Mucosa of descending colon (tissue), 3 donors: ENCODE data around the gene ATP2C2. TPM values are rescaled to one million over a fixed set of nuclear protein-coding genes. Genes with fewer than 3 reads are reported as not detected.
"Not testable (repeated sequence)": the region's sequence is repeated elsewhere in the genome, so short reads cannot be mapped to it uniquely, and the experiment has no call there.

Experiments used
- ATAC-seq: fragments of 200-7000 bp; cut with Tn5 transposase; one replicate; pipeline ENCODE4 v1.9.1; 2020; ENCODE audit warnings: mild to moderate bottlenecking, moderate library complexity
- DNase-seq, 3 donors: peaks; one replicate each; pipeline ENCODE4 v3.0.0-alpha.2; 2020
- H3K36me3 ChIP-seq: fragments of 200-600 bp; one replicate; pipeline ENCODE4 v1.8.0; 2021; ENCODE audit warnings: low read depth, mild to moderate bottlenecking
- H3K4me1 ChIP-seq: fragments of 200-600 bp; one replicate; pipeline ENCODE4 v1.8.0; 2021; ENCODE audit warnings: low read depth, mild to moderate bottlenecking
- H3K4me3 ChIP-seq: fragments of 200-600 bp; one replicate; pipeline ENCODE4 v1.8.0; 2021; ENCODE audit warnings: mild to moderate bottlenecking
- H3K9me3 ChIP-seq: fragments of 200-600 bp; one replicate; pipeline ENCODE4 v1.8.0; 2021; ENCODE audit warnings: mild to moderate bottlenecking
- CTCF ChIP-seq: fragments of 200-600 bp; IDR thresholded peaks from one replicate; pipeline ENCODE4 v1.8.0; 2022; ENCODE audit warnings: antibody characterized with exemption, mild to moderate bottlenecking
- intact Hi-C, 2 donors: fragments of 100-400 bp; cut with DNase I in 1 of 2; cut with micrococcal nuclease in 1 of 2; formaldehyde crosslinking; loops; one replicate each; pipeline versions ENCODE4 v1.11.0 to v1.11.1; 2022; cut with DNase I, micrococcal nuclease
- total RNA-seq, 3 donors: library from RNA; stranded (reverse); fragmentation: NEBNext Ultra II Directional in 2 of 3; extraction: Animal tissue kit (Norgen Biotek cat#: 25700) in 2 of 3; gene quantifications; one replicate each; pipeline versions ENCODE4 v1.2.1 to v1.2.4, GENCODE V29; 2021 to 2023
- donor health status: DM: no; HTN: no; CAD: no; lungs with moderate emphysema.
- donor health status: DM: no; HTN: no; CAD: no.
- donor health status: DM: no; HTN: yes; CAD: no.

ATP2C2 gene
- total RNA-seq, 3 donors from 2014 or later, result 98.8 to 322 (median 159) TPM

GRCh38 chr16:84392031-84392360 is 23.7 kb downstream of the ATP2C2 start:
- DNase-seq (no peak), ATAC-seq (no peak)
- no peak for TF ChIP-seq CTCF
- Histone ChIP-seq H3K4me3 (no peak overlapping the region), H3K9me3 (no peaks in the 10 kb centered on the region), H3K36me3 (no peaks in the 10 kb centered on the region), H3K4me1 (no peaks in the 10 kb centered on the region)
- intact Hi-C loops, result no loop called here

GRCh38 chr16:84396082-84396481 is 27.7 kb downstream of the ATP2C2 start:
- DNase-seq, H3K9me3 ChIP-seq, intact Hi-C loops, ATAC-seq, H3K36me3 ChIP-seq, H3K4me3 ChIP-seq, H3K4me1 ChIP-seq: not testable (repeated sequence)

GRCh38 chr16:84396537-84397008 is 28.2 kb downstream of the ATP2C2 start:
- TF ChIP-seq CTCF, result no peak
- Histone ChIP-seq H3K4me1 (no peaks in the 10 kb centered on the region), H3K9me3 (no peaks in the 10 kb centered on the region), H3K36me3 (no peaks in the 10 kb centered on the region), H3K4me3 (no peak overlapping the region)
- intact Hi-C loops, result no loop called here
- DNase-seq (no peak), ATAC-seq (no peak)

- no peak for TF ChIP-seq CTCF
- Histone ChIP-seq H3K4me3 (no peak overlapping the region), H3K36me3 (no peaks in the 10 kb centered on the region), H3K9me3 (no peaks in the 10 kb centered on the region), H3K4me1 (no peaks in the 10 kb centered on the region)
- DNase-seq, result no peak
- ATAC-seq, result no peak
- intact Hi-C loops, result no loop called here
These were observed 28.8 kb downstream of the ATP2C2 start for GRCh38 chr16:84397090-84397489.

- H3K4me3 ChIP-seq, result no peak overlapping the region
- no peaks in the 10 kb centered on the region for H3K36me3 ChIP-seq
- no peaks in the 10 kb centered on the region for H3K4me1 ChIP-seq
- intact Hi-C loops, result no loop called here
- DNase-seq (no peak), ATAC-seq (no peak)
- TF ChIP-seq CTCF, result no peak
- H3K9me3 ChIP-seq, result no peaks in the 10 kb centered on the region
These were observed 30.4 kb downstream of the ATP2C2 start for GRCh38 chr16:84398701-84399100.

GRCh38 chr16:84399912-84400311 is 31.6 kb downstream of the ATP2C2 start:
- H3K4me3 ChIP-seq, intact Hi-C loops, H3K4me1 ChIP-seq, H3K9me3 ChIP-seq, H3K36me3 ChIP-seq, ATAC-seq, DNase-seq: not testable (repeated sequence)

GRCh38 chr16:84403435-84403834 is 35.1 kb downstream of the ATP2C2 start:
- H3K36me3 ChIP-seq, DNase-seq, H3K4me1 ChIP-seq, H3K9me3 ChIP-seq, ATAC-seq, intact Hi-C loops, H3K4me3 ChIP-seq: not testable (repeated sequence)
